Measurements from ENCODE around the gene ANTXR1.

Gene ANTXR1

GRCh38 chr2:69062307-69062962, 49.5 kb downstream of the ANTXR1 start:
- Histone ChIP-seq H3K4me3 (ENCODE audit: low read depth, low read length) (no peak overlapping the region), H3K4me1 (ENCODE audit: control insufficient read depth, insufficient read depth, low read length) (no peaks in the 10 kb centered on the region), H3K27me3 (ENCODE audit: control insufficient read depth, insufficient read depth, low read length) (no peaks in the 10 kb centered on the region), H3K9me3 (ENCODE audit: control insufficient read depth, insufficient read depth, low read length) (no peaks in the 10 kb centered on the region), H3K9ac (ENCODE audit: low read depth, low read length) (no peak overlapping the region), H3K36me3 (ENCODE audit: control insufficient read depth, insufficient read depth, low read length) (no peaks in the 10 kb centered on the region)

GRCh38 chr2:69065735-69066336, 52.9 kb downstream of the ANTXR1 start:
- Histone ChIP-seq H3K36me3 (ENCODE audit: control insufficient read depth, insufficient read depth, low read length) (no peaks in the 10 kb centered on the region), H3K27me3 (ENCODE audit: control insufficient read depth, insufficient read depth, low read length) (no peaks in the 10 kb centered on the region), H3K9ac (ENCODE audit: low read depth, low read length) (no peak overlapping the region), H3K4me1 (ENCODE audit: control insufficient read depth, insufficient read depth, low read length) (no peaks in the 10 kb centered on the region), H3K9me3 (ENCODE audit: control insufficient read depth, insufficient read depth, low read length) (no peaks in the 10 kb centered on the region), H3K4me3 (ENCODE audit: low read depth, low read length) (no peak overlapping the region)

DNA sequence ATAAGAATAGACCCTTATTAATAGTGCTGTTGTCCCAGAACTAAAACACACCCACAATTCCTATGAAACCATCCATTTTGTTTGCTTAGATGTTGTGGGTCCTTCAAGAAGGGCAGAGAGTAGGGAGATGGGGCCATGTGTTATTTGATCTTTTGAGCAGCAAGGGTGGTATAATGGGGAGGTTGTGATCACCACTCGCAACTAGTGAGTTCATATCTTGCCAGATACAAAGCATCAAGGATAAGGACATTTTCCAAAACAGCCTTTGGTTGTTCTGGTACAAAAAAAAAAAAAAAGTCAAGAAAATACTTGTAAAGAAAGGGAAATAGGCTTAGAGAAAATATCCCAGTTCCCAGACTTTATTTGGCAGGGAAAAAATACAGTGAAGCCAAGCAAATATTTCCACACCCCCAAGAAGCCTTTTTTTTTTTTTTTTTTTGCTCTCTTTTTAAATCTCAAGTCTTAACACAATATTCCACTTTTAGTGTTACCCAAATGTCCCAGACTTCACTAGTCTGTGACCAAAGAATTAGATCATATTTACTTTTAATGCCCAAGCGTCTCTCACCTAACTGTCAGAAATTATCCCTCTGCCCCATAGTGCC, 54.1 kb downstream of the ANTXR1 start:
- Histone ChIP-seq H3K36me3 (ENCODE audit: control insufficient read depth, insufficient read depth, low read length) (no peaks in the 10 kb centered on the region), H3K27me3 (ENCODE audit: control insufficient read depth, insufficient read depth, low read length) (no peaks in the 10 kb centered on the region), H3K4me1 (ENCODE audit: control insufficient read depth, insufficient read depth, low read length) (no peaks in the 10 kb centered on the region), H3K4me3 (ENCODE audit: low read depth, low read length) (no peak overlapping the region), H3K9me3 (ENCODE audit: control insufficient read depth, insufficient read depth, low read length) (no peaks in the 10 kb centered on the region), H3K9ac (ENCODE audit: low read depth, low read length) (no peak overlapping the region)

- no peak overlapping the region for H3K9ac ChIP-seq (ENCODE audit: low read depth, low read length)
- H3K9me3 ChIP-seq (ENCODE audit: control insufficient read depth, insufficient read depth, low read length): no peaks in the 10 kb centered on the region
- no peaks in the 10 kb centered on the region for H3K27me3 ChIP-seq (ENCODE audit: control insufficient read depth, insufficient read depth, low read length)
- no peaks in the 10 kb centered on the region for H3K4me1 ChIP-seq (ENCODE audit: control insufficient read depth, insufficient read depth, low read length)
- no peaks in the 10 kb centered on the region for H3K36me3 ChIP-seq (ENCODE audit: control insufficient read depth, insufficient read depth, low read length)
- no peak overlapping the region for H3K4me3 ChIP-seq (ENCODE audit: low read depth, low read length)
Observed at GRCh38 chr2:69067866-69068265, 54.9 kb downstream of the ANTXR1 start.

DNA sequence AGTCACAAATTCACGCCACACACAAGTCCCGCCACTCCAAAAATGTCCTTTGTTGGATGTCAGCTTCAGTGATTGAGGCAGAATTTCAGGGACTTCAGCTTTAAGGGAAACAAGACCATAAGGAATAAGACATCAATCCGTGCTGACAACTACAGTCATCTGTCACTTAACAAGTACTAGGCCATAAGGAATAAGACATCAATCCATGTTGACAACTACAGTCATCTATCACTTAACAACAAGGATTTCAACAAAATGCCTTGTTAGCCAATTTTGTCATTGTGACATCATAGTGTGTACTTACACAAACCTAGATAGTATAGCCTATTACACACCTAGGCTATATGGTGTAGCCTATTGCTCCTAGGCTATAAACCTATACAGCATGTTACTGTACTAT, 58.0 kb downstream of the ANTXR1 start:
- Histone ChIP-seq H3K9me3 (ENCODE audit: control insufficient read depth, insufficient read depth, low read length) (no peaks in the 10 kb centered on the region), H3K9ac (ENCODE audit: low read depth, low read length) (no peak overlapping the region), H3K27me3 (ENCODE audit: control insufficient read depth, insufficient read depth, low read length) (no peaks in the 10 kb centered on the region), H3K4me3 (ENCODE audit: low read depth, low read length) (no peak overlapping the region), H3K4me1 (ENCODE audit: control insufficient read depth, insufficient read depth, low read length) (no peaks in the 10 kb centered on the region), H3K36me3 (ENCODE audit: control insufficient read depth, insufficient read depth, low read length) (no peaks in the 10 kb centered on the region)

DNA sequence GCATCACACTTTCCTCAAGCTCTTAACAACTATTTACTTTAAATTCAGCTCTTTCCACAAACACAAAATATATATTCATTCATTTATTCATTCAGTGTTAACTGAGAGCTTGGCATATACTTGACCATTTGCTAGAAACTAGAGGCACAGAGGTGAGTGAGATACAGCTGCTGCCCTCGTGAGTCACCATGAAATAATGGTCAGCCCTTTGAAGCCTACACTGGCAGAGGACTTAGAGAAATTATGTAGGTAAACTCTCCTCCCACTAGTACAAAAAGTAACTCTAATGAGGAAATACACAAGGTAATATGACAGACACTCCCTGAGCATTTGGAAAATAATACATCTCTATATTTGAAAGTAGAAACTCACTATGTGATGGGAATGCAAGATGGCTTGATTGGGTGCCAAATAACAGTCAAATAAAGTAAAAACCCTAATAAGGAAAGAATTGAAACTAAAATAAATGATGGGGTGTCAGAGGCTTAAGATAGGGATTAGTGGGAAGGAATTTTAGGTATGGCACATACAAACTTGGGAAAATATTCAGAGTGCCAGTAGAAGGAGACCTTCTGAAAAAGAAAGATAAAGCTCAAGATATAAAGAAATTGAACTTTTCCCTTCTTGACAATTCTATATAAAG, 61.1 kb downstream of the ANTXR1 start:
- H3K4me1 ChIP-seq (ENCODE audit: control insufficient read depth, insufficient read depth, low read length): no peaks in the 10 kb centered on the region

DNA sequence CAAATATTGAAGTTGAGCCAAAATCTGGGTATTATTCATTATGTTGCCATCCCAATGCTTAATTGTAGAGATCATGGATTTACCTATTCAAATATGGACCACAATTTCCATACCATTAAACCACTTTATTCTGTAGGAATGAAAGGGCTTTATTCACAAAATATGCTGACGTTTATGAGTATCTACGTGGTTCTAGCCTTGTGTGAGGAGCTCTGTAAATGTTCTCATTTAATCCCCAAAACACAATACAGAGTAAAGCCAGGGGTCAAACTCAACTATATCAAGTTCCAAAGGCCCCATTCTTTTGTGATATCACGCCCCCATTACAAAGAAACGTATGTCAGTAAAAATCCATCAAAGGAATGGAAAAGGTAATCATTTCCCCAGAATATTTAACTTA, 61.9 kb downstream of the ANTXR1 start:
- H3K9me3 ChIP-seq (ENCODE audit: control insufficient read depth, insufficient read depth, low read length): no peaks in the 10 kb centered on the region
- H3K9ac ChIP-seq (ENCODE audit: low read depth, low read length): no peak overlapping the region
- no peaks in the 10 kb centered on the region for H3K36me3 ChIP-seq (ENCODE audit: control insufficient read depth, insufficient read depth, low read length)
- H3K4me3 ChIP-seq (ENCODE audit: low read depth, low read length): no peak overlapping the region
- H3K27me3 ChIP-seq (ENCODE audit: control insufficient read depth, insufficient read depth, low read length): no peaks in the 10 kb centered on the region
- H3K4me1 ChIP-seq (ENCODE audit: control insufficient read depth, insufficient read depth, low read length): no peaks in the 10 kb centered on the region

More for the DNA sequence above, 61.1 kb downstream of the ANTXR1 start:
- no peaks in the 10 kb centered on the region for H3K27me3 ChIP-seq (ENCODE audit: control insufficient read depth, insufficient read depth, low read length)
- no peak overlapping the region for H3K4me3 ChIP-seq (ENCODE audit: low read depth, low read length)
- H3K36me3 ChIP-seq (ENCODE audit: control insufficient read depth, insufficient read depth, low read length): no peaks in the 10 kb centered on the region
- no peak overlapping the region for H3K9ac ChIP-seq (ENCODE audit: low read depth, low read length)
- no peaks in the 10 kb centered on the region for H3K9me3 ChIP-seq (ENCODE audit: control insufficient read depth, insufficient read depth, low read length)

DNA sequence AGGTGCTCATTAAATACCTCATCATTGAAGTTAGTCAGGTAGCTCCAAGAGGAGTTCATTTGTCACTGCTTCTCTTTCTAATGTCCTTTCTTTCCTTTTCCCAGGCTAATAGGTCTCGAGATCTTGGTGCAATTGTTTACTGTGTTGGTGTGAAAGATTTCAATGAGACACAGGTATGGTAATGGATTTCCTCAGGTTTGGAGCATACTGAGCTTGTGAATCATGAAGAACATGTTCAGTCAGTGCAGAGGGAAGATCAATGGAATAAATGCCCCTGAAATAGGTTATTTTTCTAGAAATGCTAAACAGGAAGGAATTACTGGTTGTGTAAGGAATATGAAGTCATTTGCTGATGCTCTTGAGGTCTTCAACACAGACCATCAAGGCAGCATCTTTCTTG, 62.5 kb downstream of the ANTXR1 start:
- Histone ChIP-seq H3K36me3 (ENCODE audit: control insufficient read depth, insufficient read depth, low read length) (no peaks in the 10 kb centered on the region), H3K4me1 (ENCODE audit: control insufficient read depth, insufficient read depth, low read length) (no peaks in the 10 kb centered on the region), H3K4me3 (ENCODE audit: low read depth, low read length) (no peak overlapping the region), H3K27me3 (ENCODE audit: control insufficient read depth, insufficient read depth, low read length) (no peaks in the 10 kb centered on the region), H3K9me3 (ENCODE audit: control insufficient read depth, insufficient read depth, low read length) (no peaks in the 10 kb centered on the region), H3K9ac (ENCODE audit: low read depth, low read length) (no peak overlapping the region)

- Histone ChIP-seq H3K27me3 (ENCODE audit: control insufficient read depth, insufficient read depth, low read length) (no peaks in the 10 kb centered on the region), H3K9me3 (ENCODE audit: control insufficient read depth, insufficient read depth, low read length) (no peaks in the 10 kb centered on the region), H3K4me1 (ENCODE audit: control insufficient read depth, insufficient read depth, low read length) (no peaks in the 10 kb centered on the region), H3K36me3 (ENCODE audit: control insufficient read depth, insufficient read depth, low read length) (no peaks in the 10 kb centered on the region), H3K9ac (ENCODE audit: low read depth, low read length) (no peak overlapping the region), H3K4me3 (ENCODE audit: low read depth, low read length) (no peak overlapping the region)
Observed at GRCh38 chr2:69076601-69077000, 63.6 kb downstream of the ANTXR1 start.

GRCh38 chr2:69077252-69077950, 64.4 kb downstream of the ANTXR1 start:
- H3K9me3 ChIP-seq (ENCODE audit: control insufficient read depth, insufficient read depth, low read length): no peaks in the 10 kb centered on the region
- no peak overlapping the region for H3K4me3 ChIP-seq (ENCODE audit: low read depth, low read length)
- no peaks in the 10 kb centered on the region for H3K36me3 ChIP-seq (ENCODE audit: control insufficient read depth, insufficient read depth, low read length)
- H3K9ac ChIP-seq (ENCODE audit: low read depth, low read length): no peak overlapping the region
- no peaks in the 10 kb centered on the region for H3K4me1 ChIP-seq (ENCODE audit: control insufficient read depth, insufficient read depth, low read length)
- H3K27me3 ChIP-seq (ENCODE audit: control insufficient read depth, insufficient read depth, low read length): no peaks in the 10 kb centered on the region

GRCh38 chr2:69080071-69080470, 67.1 kb downstream of the ANTXR1 start:
- H3K4me1 ChIP-seq (ENCODE audit: control insufficient read depth, insufficient read depth, low read length): no peaks in the 10 kb centered on the region
- no peak overlapping the region for H3K9ac ChIP-seq (ENCODE audit: low read depth, low read length)
- H3K27me3 ChIP-seq (ENCODE audit: control insufficient read depth, insufficient read depth, low read length): no peaks in the 10 kb centered on the region
- H3K4me3 ChIP-seq (ENCODE audit: low read depth, low read length): no peak overlapping the region
- no peaks in the 10 kb centered on the region for H3K9me3 ChIP-seq (ENCODE audit: control insufficient read depth, insufficient read depth, low read length)
- H3K36me3 ChIP-seq (ENCODE audit: control insufficient read depth, insufficient read depth, low read length): no peaks in the 10 kb centered on the region

All from iPS-15b (cell line).